Measurements from ENCODE around the gene CORO1C. TPM values are rescaled to one million over a fixed set of nuclear protein-coding genes. Genes with fewer than 3 reads are reported as not detected.
A peak's percentile ranks its signal among the peaks of the same experiment; 100 is the strongest.

Gene CORO1C
- total RNA-seq, 1 donor from 2014 or later, result 380 TPM

DNA sequence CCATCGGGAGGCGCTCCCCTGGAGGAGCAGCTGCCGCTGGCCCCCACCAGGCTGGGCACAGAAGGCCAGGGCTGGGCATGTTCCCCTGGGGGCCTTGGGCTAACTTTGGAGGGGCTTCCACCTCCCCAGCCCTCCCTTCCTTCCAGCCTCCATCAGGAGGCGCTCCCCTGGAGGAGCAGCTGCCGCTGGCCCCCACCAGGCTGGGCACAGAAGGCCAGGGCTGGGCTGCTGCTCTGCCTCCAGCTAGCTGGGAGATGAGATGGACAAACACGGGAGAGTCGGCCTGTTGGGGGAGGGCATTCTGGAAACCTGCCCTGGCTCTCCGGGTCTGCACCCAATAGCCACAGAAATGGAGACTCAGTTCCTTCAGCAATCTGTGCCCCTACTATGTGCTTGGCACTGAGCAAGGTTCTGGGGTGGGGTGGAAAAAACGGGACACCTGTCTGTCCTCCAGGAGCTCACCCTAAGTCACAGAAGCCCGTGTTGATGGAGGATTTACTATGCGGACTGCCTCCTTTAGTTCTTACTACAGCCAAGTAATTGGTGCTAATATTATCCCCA, 39.0 kb upstream of the CORO1C start:
- TF ChIP-seq, protein P1, sequence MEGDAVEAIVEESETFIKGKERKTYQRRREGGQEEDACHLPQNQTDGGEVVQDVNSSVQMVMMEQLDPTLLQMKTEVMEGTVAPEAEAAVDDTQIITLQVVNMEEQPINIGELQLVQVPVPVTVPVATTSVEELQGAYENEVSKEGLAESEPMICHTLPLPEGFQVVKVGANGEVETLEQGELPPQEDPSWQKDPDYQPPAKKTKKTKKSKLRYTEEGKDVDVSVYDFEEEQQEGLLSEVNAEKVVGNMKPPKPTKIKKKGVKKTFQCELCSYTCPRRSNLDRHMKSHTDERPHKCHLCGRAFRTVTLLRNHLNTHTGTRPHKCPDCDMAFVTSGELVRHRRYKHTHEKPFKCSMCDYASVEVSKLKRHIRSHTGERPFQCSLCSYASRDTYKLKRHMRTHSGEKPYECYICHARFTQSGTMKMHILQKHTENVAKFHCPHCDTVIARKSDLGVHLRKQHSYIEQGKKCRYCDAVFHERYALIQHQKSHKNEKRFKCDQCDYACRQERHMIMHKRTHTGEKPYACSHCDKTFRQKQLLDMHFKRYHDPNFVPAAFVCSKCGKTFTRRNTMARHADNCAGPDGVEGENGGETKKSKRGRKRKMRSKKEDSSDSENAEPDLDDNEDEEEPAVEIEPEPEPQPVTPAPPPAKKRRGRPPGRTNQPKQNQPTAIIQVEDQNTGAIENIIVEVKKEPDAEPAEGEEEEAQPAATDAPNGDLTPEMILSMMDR (IDR thresholded peaks at IDR 0.05; ENCODE audit: unreplicated experiment), result no peak
- H3K4me1 Mint-ChIP-seq (ENCODE audit: unreplicated experiment), result peaks cover 10% of the 10 kb centered on the region
- no peaks in the 10 kb centered on the region for H3K36me3 Mint-ChIP-seq (ENCODE audit: low read depth, unreplicated experiment)
- H3K27ac Mint-ChIP-seq (ENCODE audit: unreplicated experiment), result peak overlapping the region; percentile 57
- DNase-seq (ENCODE audit: low spot score), result no peak
- peaks cover 7% of the 10 kb centered on the region for H3K27me3 Mint-ChIP-seq (ENCODE audit: unreplicated experiment)
- no peaks in the 10 kb centered on the region for H3K9me3 Mint-ChIP-seq (ENCODE audit: unreplicated experiment)
- no peak overlapping the region for H3K4me3 Mint-ChIP-seq (ENCODE audit: unreplicated experiment)

DNA sequence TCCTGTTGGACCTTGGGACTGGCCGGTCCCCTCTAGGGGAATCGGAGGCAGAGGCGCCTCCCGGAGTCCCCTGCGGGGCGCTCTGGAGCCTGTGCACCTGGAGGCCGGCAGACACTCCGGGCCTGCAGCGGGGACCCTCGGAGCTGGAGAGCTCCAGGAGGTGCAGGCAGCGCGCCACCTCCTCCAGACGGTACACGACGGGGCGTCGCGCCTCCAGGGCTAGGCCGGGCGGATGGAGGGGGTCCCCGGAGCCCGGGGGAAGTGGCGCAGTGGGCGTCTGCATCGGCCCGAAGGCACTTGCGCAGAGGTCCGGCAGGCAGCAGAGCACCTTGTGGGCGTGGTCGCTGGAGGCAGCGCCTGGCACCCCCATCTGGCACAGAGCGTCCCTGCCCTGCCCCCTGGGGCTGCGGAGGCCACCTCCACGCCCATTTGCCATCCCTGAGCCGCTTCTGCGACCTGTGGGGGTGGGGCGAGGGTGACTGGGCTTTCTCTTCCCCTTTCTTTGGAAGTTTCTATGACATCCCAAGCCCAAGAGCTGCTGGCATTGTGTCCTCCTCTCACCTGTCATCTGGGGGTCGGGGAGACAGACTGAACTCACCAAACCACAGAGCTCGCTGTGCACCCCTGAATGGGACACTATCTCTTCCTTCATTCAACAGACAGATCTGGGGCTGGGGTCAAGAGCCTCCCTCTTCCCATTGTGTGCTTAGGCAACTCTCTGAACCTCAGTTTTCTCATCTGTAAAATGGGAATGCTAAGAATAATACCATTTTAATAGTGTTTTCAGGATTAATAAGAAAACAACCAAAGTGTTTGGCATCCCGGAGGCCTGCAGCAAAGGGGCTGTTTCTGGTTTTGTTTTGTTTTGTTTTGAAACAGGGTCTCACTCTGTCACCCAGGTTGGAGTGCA, 37.5 kb upstream of the CORO1C start:
- H3K36me3 Mint-ChIP-seq (ENCODE audit: low read depth, unreplicated experiment), result no peaks in the 10 kb centered on the region
- DNase-seq (ENCODE audit: low spot score), result peak; percentile 31
- peaks cover 5% of the 10 kb centered on the region for H3K4me1 Mint-ChIP-seq (ENCODE audit: unreplicated experiment)
- peaks cover 9% of the 10 kb centered on the region for H3K27me3 Mint-ChIP-seq (ENCODE audit: unreplicated experiment)
- no peak overlapping the region for H3K27ac Mint-ChIP-seq (ENCODE audit: unreplicated experiment)
- no peaks in the 10 kb centered on the region for H3K9me3 Mint-ChIP-seq (ENCODE audit: unreplicated experiment)
- TF ChIP-seq, protein P1 (IDR thresholded peaks at IDR 0.05; ENCODE audit: unreplicated experiment), result no peak
- H3K4me3 Mint-ChIP-seq (ENCODE audit: unreplicated experiment), result no peak overlapping the region

DNA sequence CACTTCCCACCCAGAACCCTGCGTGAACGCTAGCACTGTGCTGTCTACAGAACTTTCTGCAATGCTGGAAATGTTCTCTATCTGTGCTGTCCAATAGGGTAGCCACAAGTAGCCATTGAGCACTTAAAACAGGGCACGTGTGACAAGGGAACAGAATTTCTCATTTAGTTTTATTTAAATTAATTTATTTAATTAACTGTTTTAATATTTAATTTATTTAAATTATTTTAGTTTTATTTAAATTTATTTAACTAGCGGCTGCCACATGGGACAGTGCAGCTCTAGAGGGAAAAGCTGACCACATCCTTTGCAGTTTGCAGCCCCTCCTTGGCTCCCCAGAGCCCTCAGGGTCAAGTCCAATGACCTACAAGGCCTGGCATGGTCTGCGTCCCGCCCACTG, 35.0 kb upstream of the CORO1C start:
- H3K4me1 Mint-ChIP-seq (ENCODE audit: unreplicated experiment), result peaks cover 7% of the 10 kb centered on the region
- no peaks in the 10 kb centered on the region for H3K36me3 Mint-ChIP-seq (ENCODE audit: low read depth, unreplicated experiment)
- no peak overlapping the region for H3K27ac Mint-ChIP-seq (ENCODE audit: unreplicated experiment)

DNA sequence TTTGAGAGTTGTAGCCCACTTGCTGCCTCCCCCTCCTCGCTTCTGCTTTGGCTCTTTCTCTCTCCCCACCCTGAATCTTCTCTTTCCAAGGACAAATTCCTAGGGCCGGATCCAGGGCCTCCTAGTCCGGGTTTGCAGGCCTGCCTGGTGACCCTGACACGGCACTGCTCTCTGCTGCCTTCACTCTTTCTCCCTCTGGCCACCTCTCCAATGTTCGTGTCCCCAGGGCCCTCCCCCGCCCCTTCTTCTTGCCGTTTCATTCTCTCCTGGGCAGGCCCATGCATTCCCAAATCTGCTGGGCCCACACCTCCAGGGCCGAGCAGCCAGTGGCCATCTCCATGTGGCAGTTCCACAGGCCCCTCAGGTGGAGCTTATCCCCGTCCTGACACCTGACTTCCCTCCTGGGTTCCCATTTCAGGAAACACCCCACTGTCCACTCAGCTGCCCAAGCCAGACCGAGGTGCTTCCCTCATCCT, 34.0 kb upstream of the CORO1C start:
- Mint-ChIP-seq H3K36me3 (ENCODE audit: low read depth, unreplicated experiment) (no peaks in the 10 kb centered on the region), H3K27me3 (ENCODE audit: unreplicated experiment) (peaks cover 9% of the 10 kb centered on the region), H3K9me3 (ENCODE audit: unreplicated experiment) (no peaks in the 10 kb centered on the region), H3K4me3 (ENCODE audit: unreplicated experiment) (no peak overlapping the region), H3K4me1 (ENCODE audit: unreplicated experiment) (peaks cover 7% of the 10 kb centered on the region), H3K27ac (ENCODE audit: unreplicated experiment) (no peak overlapping the region)
- TF ChIP-seq, protein P1 (IDR thresholded peaks at IDR 0.05; ENCODE audit: unreplicated experiment), result no peak
- no peak for DNase-seq (ENCODE audit: low spot score)

More for the DNA sequence above, 35.0 kb upstream of the CORO1C start:
- TF ChIP-seq, protein P1 (IDR thresholded peaks at IDR 0.05; ENCODE audit: unreplicated experiment), result no peak
- peaks cover 9% of the 10 kb centered on the region for H3K27me3 Mint-ChIP-seq (ENCODE audit: unreplicated experiment)
- H3K4me3 Mint-ChIP-seq (ENCODE audit: unreplicated experiment), result no peak overlapping the region
- no peak for DNase-seq (ENCODE audit: low spot score)
- no peaks in the 10 kb centered on the region for H3K9me3 Mint-ChIP-seq (ENCODE audit: unreplicated experiment)
